PC-3 (cell line): Measurements from ENCODE around the gene AQP9.

ENCODE experiments used
- CTCF ChIP-seq: fragments of 300-600 bp; sonication (generic); conservative IDR thresholded peaks from 2 replicates; pipeline ENCODE4 v1.5.1; 2017; ENCODE audit warnings: antibody characterized with exemption, low read depth, mild to moderate bottlenecking, low read length
- EZH2phosphoT487 ChIP-seq: fragments of 300-600 bp; sonication (generic); IDR thresholded peaks from 2 replicates; pipeline ENCODE4 v1.6.1; 2018; ENCODE audit warnings: mild to moderate bottlenecking, antibody characterized with exemption, low read length, borderline replicate concordance

GRCh38 chr15:58161436-58161930, 23.3 kb downstream of the AQP9 start:
- TF ChIP-seq EZH2phosphoT487 (no peak), CTCF (no peak)
